Fibroblast of the aortic adventitia (primary cell): ENCODE results near the gene CDH23. TPM values are rescaled to one million over a fixed set of nuclear protein-coding genes. Genes with fewer than 3 reads are reported as not detected.

Experiments used
- DNase-seq: peaks from one replicate; pipeline ENCODE4 v3.0.0-alpha.2; 2010; ENCODE audit warnings: low read depth
- H3K4me3 ChIP-seq: 2 replicates; pipeline ENCODE4 v1.5.1; 2011; ENCODE audit warnings: low read depth, mild to moderate bottlenecking, control low read depth, low read length, moderate library complexity
- CTCF ChIP-seq: IDR thresholded peaks from 2 replicates; pipeline ENCODE4 v1.5.1; 2011; ENCODE audit warnings: mild to moderate bottlenecking, low read length, control low read depth, inconsistent platforms; ENCODE audit not compliant: insufficient read depth
- total RNA-seq: library from RNA; depleted of rRNA; stranded (reverse); fragments of >200 nt; gene quantifications from 2 replicates; pipeline ENCODE4 v1.2.3, GENCODE V29; 2012; ENCODE audit warnings: low replicate concordance

The CDH23 gene
- total RNA-seq, 1 donor, result 0.27 TPM

- TF ChIP-seq CTCF, result no peak
- no peak for DNase-seq
- no peak overlapping the region for H3K4me3 ChIP-seq
These were observed 5.3 kb downstream of the CDH23 start for GRCh38 chr10:71402005-71402404.

GRCh38 chr10:71404503-71405295 lies 8.0 kb downstream of the CDH23 start:
- TF ChIP-seq CTCF, result no peak
- DNase-seq, result no peak
- no peak overlapping the region for H3K4me3 ChIP-seq

- H3K4me3 ChIP-seq, result no peak overlapping the region
- TF ChIP-seq CTCF, result no peak
- no peak for DNase-seq
These were observed 10.2 kb downstream of the CDH23 start for GRCh38 chr10:71406878-71407277.

GRCh38 chr10:71408436-71409225 lies 11.9 kb downstream of the CDH23 start:
- H3K4me3 ChIP-seq, result no peak overlapping the region
- no peak for TF ChIP-seq CTCF
- DNase-seq, result no peak

- no peak for TF ChIP-seq CTCF
- no peak overlapping the region for H3K4me3 ChIP-seq
- DNase-seq, result no peak
These were observed 12.9 kb downstream of the CDH23 start for GRCh38 chr10:71409516-71410104.

- DNase-seq, result no peak
- no peak overlapping the region for H3K4me3 ChIP-seq
- no peak for TF ChIP-seq CTCF
These were observed 16.9 kb downstream of the CDH23 start for GRCh38 chr10:71413581-71413980.
